GM13977 (cell line): ENCODE results near the gene TFF1.
"Not testable (repeated sequence)": the region's sequence is repeated elsewhere in the genome, so short reads cannot be mapped to it uniquely, and the experiment has no call there.

Source experiments
- DNase-seq: peaks from one replicate; pipeline ENCODE4 v3.0.0; 2012; ENCODE audit warnings: low spot score
- in situ Hi-C: fragments of 300-500 bp; cut with MboI; formaldehyde crosslinking; loops from one replicate; pipeline ENCODE4 v1.12.0; 2022; ENCODE audit warnings: low sequenced_read_pairs, low pct_unique_long_range_greater_than_20kb, mixed read lengths, inconsistent platforms; ENCODE audit not compliant: unreplicated experiment
- TF ChIP-seq, protein P1 (sequence below): IDR thresholded peaks from 2 replicates; pipeline ENCODE4 v1.5.1; 2012; ENCODE audit warnings: mild to moderate bottlenecking, control low read depth; ENCODE audit not compliant: insufficient read depth; ENCODE audit errors: extremely low read depth, missing control alignments

The TFF1 gene

GRCh38 chr21:42412636-42412933 lies 46.2 kb upstream of the TFF1 start:
- in situ Hi-C loops: no loop called here
- TF ChIP-seq, protein P1, sequence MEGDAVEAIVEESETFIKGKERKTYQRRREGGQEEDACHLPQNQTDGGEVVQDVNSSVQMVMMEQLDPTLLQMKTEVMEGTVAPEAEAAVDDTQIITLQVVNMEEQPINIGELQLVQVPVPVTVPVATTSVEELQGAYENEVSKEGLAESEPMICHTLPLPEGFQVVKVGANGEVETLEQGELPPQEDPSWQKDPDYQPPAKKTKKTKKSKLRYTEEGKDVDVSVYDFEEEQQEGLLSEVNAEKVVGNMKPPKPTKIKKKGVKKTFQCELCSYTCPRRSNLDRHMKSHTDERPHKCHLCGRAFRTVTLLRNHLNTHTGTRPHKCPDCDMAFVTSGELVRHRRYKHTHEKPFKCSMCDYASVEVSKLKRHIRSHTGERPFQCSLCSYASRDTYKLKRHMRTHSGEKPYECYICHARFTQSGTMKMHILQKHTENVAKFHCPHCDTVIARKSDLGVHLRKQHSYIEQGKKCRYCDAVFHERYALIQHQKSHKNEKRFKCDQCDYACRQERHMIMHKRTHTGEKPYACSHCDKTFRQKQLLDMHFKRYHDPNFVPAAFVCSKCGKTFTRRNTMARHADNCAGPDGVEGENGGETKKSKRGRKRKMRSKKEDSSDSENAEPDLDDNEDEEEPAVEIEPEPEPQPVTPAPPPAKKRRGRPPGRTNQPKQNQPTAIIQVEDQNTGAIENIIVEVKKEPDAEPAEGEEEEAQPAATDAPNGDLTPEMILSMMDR: no peak
- DNase-seq: no peak

GRCh38 chr21:42411891-42412635 lies 45.7 kb upstream of the TFF1 start:
- in situ Hi-C loops: no loop called here

DNA sequence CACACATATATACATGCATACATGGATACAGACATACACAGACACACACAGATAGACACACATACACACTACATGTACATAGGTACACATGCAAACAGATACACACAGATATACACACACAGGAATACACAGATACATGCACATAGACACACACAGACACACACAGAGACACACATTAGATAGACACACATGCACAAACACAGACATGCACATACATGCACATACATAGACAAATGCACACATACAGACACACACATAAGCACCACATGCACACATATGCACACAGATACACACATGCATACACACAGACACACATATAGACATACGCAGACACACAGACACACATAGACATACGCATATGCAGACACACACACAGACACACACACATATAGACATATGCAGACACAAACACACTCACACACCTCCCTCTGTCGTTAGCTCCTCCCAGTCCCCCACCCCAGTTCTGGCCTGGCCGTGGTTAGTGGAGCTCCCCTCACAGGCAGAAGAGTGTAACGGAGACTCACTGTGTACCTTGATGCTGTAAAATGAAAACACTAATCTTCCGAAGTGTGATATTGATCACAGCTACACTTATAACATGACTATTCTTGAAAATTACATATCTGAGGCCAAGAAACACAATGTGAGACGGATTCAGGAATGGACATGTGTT lies 45.0 kb upstream of the TFF1 start:
- in situ Hi-C loops: no loop called here
- TF ChIP-seq, protein P1: peak; percentile 30
- no peak for DNase-seq

More at GRCh38 chr21:42411891-42412635, 45.7 kb upstream of the TFF1 start:
- no peak for DNase-seq
- TF ChIP-seq, protein P1: no peak

GRCh38 chr21:42409366-42409765 lies 43.0 kb upstream of the TFF1 start:
- no peak for DNase-seq
- TF ChIP-seq, protein P1: no peak
- in situ Hi-C loops: no loop called here

GRCh38 chr21:42408718-42409117 lies 42.4 kb upstream of the TFF1 start:
- DNase-seq, in situ Hi-C loops: not testable (repeated sequence)

GRCh38 chr21:42407476-42407875 lies 41.1 kb upstream of the TFF1 start:
- in situ Hi-C loops: no loop called here
- TF ChIP-seq, protein P1: no peak
- DNase-seq: no peak

GRCh38 chr21:42406866-42407265 lies 40.5 kb upstream of the TFF1 start:
- no peak for DNase-seq
- TF ChIP-seq, protein P1: no peak
- in situ Hi-C loops: no loop called here
